HG03108 (cell line): ENCODE data around the gene NELFB.

ENCODE experiments used
- ATAC-seq: cut with Tn5 transposase; IDR thresholded peaks from one replicate; pipeline ENCODE4 v1.9.1; 2021; ENCODE audit warnings: moderate library complexity; ENCODE audit not compliant: unreplicated experiment

The NELFB gene

DNA sequence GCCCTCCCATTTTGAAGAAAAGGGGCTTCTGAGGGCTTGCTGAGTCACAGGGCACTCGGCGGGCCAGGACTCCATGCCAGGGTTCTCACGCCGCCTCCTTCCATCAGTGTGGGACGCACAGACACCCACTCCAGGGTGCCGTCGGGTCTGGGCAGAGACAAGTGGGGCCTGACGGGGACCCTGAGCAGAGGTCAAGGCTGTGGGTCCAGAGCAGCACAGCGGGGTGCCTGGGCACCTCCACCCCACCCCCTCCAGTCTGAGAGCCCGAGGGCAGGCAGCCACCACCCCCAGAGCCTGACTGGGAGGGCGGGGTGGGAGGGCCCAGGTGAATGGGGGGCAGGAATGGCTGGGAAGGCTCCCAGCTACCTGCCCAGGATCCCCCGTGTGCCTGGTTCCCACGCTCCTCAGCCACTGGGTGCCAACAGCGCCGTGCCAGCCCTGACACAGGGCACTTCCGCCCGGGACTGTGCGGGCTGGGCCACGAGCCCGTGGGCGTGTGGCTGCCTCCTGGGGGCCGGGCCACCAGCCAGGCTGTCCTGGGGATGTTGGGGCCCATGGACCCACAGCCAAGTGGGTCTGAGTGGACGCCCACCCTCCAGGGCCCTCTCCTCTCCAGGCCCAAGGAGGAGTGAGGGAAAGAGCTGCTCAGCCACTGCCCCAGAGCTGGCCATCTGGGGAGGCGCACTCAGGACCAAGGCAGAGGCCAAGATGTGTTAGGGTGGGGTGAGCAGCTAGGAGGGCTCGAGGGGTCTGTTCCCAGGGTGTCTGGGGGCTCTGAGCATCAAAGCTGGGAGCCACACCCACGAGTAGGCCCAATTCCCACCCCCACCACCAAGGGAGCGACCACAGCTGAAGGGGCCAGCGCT is 57.1 kb downstream of the NELFB start:
- ATAC-seq = no peak

DNA sequence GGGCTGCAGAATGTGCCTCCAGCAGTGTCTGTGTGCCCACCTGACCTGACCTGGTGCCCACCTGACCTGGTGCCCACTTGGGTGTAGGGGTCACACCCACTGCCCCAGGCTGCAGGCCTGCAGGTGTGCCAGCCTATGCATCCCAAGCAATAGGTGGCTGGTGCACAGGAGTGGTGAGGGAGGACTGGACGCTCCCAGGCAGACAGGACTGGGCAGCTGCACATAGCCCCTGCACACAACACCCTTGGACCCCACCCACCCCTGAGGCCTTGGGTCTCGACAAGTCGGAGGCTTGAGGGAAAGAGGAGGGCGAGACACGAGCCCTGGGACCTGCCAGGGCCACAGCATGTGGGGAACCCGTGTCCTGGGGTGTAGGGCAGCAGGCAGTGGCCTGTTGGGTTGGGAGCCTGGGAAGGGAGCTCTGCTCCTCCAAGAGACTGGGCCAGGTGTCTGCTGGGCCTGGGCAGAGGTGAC is 57.8 kb downstream of the NELFB start:
- ATAC-seq = no peak

DNA sequence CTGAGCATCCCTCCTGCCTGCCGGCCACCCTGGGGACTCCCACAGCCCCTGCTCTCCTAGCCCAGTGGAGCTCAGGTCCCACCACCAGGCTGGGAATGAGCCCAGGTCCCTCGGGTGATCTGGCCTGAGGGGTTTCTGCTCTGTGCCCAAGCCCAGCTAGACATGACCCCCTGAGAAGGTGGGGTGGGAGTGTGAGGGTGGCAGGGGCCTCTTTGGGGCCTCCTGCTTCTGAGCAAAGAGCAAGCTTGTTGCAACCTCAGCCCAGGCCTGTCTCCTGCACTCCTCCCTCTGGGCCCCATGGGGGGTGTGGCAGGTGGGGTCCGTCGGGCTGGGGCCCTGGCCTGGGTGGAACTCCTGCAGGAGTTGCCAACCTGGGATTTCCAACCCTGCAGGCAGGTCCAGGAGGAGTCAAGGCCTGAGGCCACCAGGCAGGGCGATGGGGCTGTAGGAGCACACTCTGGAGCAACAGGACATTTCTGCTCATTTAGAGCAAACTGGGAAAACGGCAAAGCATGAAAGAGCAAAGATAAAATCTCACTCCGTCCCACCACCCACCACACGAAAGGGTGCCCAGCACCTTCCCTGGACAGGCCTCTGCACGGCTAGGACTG is 58.3 kb downstream of the NELFB start:
- ATAC-seq = no peak

DNA sequence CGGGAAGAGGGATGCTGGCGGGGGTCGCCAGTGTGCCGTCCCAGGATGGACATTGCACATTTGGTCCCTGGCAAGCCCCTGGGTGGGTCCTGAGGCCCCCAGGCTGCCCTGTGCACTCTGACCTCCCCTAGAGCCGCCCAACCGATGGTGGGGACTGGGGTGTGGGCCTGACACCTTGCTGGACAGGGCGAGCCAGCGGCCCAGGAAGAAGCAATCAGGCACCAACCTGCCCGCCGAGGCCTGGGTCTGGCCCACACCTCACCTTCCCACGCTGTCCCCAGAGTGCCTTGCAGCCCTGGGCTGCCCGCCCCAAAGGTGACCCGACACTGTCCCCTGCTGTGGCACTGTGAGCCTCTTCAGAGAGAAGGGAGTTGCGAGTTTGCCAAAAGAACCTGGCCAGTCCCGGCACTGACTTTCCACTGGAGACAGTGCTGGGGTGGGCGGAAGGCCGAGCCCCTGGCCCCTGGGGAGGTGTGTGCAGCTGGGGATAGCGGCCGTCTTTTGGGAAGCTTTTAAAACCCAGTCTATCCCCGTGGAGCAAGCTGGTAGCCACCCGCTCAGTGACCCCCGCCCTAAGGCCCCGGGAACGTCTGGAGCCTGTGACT is 58.9 kb downstream of the NELFB start:
- ATAC-seq = no peak

DNA sequence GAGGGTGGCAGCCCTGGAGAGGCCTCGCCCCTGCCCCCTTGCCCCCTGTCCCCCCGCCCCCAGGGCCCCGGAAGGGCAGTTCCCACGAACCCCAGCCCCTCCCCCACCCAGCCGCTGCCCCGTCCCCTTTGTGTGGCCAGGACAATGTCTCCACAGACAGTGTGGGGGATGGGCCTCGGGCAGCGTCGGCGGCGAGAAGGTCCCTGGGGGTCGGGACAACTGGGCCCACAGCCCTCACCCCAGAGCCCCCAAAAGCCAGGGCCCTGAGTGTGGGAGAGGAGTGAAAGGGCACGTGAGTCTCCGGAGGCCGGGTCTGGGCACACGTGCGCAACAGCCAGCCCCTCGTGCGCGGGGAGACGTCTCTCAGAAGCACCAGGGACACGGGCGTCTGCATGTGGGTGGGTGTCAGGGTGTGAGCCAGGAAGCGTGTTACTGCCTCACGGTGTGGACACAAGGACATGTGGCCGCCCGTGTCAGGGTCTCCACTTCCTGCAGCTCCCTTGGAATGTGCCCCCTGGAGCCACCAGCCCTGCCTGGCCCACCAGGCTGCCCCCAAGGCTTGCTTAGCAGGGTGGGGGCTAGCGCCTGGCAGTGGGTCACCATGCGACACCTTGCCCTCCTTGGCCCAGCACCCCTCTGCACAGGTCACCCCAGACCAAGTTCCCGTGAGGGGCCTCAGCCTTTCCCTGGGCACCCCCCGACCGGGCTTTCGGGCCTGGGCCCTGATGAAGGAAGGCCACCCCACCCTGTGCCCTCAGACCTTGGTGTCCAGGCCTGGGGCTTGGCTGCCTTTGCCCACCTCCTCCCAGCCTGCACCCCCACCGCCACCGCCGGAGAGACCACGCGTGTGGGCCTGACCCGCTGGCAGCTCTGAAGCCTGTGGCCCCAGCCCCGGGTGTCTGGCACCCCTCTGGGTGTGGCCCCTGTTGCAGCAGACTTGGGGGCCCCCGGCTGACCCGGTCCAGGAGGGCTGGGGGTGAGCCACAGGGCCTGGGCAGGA is 59.7 kb downstream of the NELFB start:
- no peak for ATAC-seq

DNA sequence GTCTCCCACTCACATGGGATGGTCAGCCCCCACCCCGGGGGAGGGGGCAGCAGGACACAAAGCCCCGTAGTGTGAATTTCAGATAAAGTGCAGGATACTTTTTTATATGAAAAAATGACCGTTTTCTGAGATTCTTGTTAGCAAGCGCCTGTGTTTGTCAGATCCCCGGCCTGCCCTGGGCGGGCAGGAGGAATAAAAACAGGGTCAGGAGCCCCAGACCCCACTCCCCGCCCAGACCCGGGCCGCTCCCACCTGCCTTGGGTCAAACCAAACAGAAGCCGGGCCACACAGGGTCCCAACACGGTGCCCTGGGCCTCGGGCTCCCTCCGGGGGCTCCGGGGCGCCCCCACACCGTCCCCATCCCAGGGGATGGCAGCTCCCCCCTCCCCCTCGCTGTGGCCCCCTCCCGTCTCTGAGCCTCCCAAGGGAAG is 60.5 kb downstream of the NELFB start:
- ATAC-seq = no peak

DNA sequence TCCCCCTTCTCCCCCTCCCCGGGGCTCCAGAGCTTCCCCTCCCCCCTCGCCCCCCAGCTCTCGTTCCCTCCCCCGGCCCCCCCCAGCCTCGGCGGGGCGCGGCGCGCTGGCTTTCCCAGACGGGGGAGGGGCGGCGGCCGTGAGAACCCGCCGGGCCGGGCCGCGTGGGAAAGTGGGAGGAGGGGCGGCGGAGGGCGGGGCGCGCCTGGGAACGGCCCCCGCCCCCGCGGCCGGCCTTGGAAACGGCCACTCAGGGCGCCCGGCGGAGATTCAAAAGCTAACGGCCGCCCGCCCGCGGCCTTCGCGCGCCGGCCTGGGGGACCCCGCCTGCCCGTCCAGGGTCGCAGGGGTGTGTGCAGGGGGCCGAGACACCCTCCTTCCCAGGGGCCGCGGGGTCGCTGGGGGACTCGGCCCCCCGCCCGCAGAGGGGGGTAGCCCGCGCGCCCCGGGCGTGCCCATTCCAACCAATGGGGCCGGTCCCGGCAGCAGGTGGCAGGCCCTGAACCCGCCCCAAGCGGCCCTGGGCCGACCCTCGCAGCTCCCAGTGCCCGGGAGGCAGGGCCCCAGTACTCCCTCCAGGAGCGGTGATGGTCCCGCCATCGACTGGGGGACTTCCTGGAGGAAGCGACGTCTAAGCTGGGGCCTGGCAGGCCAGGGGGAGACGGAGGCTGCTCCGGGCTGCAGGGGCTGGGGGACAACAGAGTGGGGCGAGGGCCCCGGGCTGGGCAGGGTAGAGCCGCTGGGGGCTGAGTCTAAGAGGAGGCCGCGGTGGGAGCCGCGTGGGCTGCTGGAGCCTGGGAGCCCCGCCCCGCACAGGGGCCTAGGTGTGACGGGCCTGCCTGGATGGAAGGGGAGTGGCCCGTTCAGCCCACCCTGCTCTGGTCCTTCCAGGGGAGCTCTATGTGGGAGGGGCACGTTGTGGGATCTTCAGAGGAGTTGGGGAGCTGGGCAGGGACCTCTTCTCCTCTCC is 61.2 kb downstream of the NELFB start:
- ATAC-seq = no peak

DNA sequence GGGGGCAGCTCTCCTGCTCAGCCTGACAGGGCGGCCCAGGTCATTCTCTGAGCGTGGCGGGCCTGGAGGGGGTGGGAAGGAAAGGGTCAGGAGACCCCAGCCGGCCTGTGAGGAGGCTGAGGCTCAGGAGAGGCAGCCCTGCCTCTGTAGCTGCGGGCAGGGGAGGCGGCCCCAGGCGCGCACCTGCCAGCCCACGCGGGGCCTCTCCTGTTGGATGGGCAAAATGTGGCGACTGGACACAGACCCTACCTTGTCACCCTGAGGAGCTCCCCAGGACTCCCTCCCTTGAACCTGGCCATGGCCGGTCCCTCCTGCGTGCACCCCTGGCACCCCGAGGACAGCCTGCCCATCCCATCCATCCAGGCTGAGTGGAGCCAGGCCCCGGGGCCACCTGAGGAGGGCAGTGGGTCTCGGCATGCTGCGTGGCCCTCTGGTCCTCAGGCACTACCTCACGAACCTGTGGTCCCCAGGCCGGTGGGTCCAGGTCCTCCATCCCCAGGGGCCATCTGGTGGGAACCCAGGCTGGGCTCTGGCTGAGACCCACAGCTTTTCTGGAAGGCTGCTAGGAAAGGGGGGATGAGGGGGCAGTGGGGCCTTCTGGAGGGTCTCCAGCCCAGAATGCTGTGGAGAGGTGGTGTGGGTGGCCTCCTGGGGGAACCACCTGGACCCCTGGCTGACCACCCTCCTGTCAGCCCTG is 62.0 kb downstream of the NELFB start:
- ATAC-seq = no peak

DNA sequence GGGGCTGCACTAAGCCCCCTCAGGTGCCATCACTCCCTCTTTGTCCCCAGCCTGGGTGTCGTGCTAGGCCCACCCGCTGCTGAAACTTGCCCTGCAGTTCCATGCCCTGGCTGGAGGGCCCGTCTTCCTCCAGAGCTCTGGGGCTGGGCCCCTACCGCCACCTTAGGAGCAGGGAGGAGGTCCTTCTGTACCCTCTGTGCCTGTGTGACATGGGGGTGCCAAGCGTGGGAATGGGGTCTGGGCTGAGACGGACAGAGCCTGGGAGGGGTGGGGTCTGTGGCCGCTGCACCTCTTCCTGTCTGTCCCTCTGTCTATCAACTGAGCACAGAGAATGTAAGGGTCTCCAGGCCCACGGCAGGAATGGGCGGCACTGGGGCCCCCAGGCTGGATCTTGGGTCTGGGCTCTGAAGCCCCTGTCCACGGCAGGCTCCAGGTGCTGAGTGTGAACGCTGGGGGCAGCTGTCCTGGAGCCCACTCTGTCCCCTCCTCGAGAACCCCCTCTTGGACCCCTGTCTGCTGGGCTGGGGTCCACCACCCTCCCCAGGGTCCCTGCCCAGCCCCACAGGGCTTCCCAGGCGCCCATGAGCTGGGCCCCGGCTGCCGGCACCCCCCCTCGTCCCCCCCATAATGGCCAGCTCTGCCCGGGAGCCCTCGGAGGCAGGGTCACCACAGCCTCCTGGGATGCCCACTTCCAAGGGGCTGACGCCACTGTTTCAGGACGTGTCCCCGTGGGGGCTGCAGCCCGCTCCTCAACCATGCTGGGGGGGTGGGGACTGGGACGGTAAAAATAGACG is 62.8 kb downstream of the NELFB start:
- ATAC-seq = no peak

DNA sequence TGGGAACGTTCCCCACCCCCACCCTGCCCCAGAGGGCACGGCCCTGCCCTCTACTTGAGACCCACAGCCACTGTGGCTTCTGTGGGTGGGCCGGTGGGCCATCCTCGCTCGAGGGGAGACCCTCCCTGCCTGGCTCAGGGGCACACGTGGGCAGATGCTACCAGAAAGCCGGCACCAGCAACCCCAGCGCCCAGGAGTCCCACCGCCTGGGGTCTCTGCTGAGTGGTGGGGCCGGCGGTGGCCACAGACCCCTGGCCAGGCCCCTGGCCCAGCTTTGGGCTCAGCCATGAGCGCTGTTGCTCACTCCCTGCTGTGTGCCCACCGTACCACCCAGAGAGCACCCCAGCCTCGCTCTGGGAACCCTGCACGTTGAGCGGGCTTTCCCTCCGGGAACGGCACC is 63.5 kb downstream of the NELFB start:
- ATAC-seq = no peak

DNA sequence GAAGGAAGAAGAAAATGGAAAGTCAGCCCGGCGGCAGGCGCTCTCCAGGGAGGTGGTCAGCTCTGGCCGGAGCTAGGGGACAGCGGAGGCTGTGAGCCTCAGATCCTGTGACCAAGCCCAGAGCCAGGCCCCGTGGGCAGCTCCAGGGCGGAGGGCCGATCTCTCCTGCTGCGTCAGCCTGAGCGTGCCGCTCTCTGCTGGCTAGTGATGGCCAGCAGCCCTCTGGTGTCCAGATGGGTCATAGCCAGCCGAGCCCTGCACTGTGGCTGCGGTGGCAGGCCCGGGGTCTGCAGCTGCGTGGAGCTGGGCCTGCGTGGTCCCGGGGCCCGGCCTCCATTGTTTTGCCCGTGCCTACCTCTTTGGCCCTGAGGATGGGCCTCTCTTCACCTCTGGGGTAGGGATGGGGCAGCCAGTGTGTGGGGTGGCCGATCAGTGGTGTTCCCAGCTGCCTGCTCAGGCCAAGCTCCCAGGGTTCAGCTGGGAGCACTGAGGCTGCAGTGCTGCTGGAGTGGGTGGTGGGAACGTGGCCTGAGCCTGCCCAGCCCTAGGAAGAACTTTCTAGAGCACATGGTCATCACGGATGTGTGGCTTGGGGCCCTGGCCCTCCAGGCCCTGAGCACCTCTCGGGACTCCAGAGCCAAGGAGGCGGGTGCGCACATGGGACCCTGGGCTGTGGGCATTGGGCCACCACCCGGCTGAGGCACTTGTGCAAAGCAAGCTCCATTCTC is 64.0 kb downstream of the NELFB start:
- no peak for ATAC-seq

DNA sequence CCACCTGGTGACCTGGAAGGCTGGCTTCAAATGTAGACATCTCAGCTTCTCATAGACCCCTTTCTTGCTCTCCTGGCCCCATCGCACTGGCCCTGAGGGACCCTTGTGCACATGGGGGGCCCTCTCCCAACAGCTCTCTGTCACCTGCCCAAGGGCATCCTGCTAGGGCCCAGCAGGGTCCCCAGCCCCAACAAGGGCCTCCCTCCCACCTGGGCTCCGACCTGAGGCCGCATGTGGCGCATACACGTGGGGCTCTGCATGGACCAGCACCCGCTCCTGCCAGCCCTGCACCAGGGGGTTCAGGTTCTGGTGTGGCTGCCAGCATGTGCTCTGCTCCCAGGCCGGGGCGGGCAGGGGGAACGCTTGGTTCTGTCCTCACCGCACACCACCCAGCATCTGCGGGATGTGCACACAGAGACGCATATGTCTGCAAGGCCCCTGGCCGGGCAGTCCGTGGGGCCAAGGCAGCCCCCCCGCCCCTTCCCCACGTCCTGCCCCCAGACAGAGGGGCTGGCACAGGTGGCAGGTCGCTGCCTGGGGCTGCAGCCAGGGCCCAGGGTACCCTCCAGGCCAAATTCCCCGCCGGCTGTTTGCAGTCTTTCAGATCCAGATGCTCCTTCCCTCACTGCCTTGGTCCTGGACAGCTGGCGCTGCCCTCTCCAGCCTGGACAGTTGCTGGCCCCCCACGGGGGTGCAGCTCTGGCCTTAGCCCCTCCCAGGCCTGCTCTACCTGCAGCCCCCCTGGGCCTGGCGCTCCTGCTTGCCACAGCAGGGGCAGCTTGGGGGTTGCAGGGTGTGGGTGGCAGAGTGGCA is 64.8 kb downstream of the NELFB start:
- ATAC-seq = no peak

DNA sequence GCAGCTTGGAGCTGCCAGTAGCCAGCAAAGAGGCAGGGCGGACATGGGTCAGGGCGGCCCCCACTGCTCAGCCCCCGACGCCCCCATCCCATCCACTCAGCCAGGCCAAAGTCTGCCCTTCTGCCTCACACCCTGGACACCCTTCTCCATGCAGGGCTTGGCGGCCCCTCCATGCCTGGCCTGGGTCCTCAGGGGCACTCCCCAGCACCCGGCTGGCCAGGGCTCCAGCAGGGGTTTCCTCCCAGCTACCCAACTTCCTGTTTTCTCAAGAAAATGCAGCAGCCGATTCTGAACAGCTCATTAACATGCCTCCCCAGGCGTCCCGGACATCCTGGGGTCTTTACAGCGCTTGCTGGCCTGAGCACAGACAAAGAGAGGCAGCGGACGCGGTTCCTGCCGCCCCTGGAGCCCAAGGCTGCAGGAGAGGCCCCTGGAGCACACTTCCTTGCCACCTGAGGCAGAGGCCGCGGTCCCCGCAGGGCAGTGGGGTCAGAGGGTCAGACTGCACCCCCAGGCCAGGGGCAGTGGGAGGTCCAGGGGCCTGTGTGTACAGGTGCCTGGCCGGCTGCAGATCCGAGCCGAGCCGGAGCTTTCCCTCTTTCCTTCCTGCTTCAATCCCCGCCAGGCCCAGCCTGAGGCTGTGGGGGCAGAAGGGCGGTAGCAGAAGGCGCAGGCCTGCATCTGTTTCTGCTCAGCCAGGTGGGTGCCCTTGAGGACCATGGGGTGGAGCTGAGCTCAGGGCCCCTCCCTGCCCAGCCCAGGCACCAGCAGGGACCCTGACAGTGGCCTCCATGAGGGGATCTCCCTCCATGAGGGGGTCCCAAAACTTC is 65.6 kb downstream of the NELFB start:
- no peak for ATAC-seq

DNA sequence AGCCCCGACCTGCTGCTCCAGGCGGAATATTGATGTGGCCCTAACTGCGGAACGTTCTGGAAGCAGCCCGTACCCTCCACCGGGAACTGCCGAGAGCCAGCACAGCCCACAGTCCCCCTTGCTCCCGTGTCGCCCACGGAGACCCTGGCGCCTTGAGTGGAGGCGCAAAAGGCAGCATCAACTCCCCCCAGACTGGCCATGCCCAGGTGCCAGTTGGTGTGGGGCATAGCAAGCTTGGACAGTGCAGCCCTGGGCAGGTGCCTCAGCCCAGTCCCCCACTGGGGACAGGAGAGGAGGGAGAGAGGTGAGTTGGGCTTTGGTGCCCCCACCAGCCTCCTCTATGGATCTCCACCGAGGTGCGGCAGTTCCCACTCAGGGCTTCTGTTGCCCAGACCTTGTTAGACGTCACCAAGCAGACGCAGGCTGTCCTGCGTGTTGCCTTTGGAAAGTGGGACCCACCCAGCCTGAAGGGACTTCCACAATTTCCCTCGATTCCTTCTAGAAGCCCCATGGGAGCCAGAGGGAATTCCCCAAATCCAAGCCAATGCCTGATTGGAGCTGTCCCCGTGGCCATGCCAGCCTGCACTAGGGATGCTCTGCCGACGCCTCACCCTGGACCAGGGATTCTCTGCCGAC is 66.7 kb downstream of the NELFB start:
- ATAC-seq = no peak
